ENCODE data around the gene LAMA2.
A peak's percentile ranks its signal among the peaks of the same experiment; 100 is the strongest.

Gene LAMA2

GRCh38 chr6:129269891-129270290 is 387.0 kb downstream of the LAMA2 start:
- H3K4me3 ChIP-seq (ENCODE audit: low read depth, low read length) = no peak overlapping the region
- TF ChIP-seq POLR2A (IDR thresholded peaks at IDR 0.05; ENCODE audit: extremely low read depth, insufficient read length) = no peak
- no peak for TF ChIP-seq MYC (IDR thresholded peaks at IDR 0.05; ENCODE audit: low read depth, low read length)
- TF ChIP-seq CTCF (IDR thresholded peaks at IDR 0.05; ENCODE audit: low read depth, low read length) = no peak
- TF ChIP-seq MAX (IDR thresholded peaks at IDR 0.05; ENCODE audit: low read depth, low read length) = no peak
- DNase-seq (ENCODE audit: low read depth) = no peak

GRCh38 chr6:129270450-129270849 is 387.5 kb downstream of the LAMA2 start:
- DNase-seq (ENCODE audit: low read depth) = no peak
- TF ChIP-seq CTCF (IDR thresholded peaks at IDR 0.05; ENCODE audit: low read depth, low read length) (no peak), MAX (IDR thresholded peaks at IDR 0.05; ENCODE audit: low read depth, low read length) (no peak), POLR2A (IDR thresholded peaks at IDR 0.05; ENCODE audit: extremely low read depth, insufficient read length) (no peak), MYC (IDR thresholded peaks at IDR 0.05; ENCODE audit: low read depth, low read length) (no peak)
- no peak overlapping the region for H3K4me3 ChIP-seq (ENCODE audit: low read depth, low read length)

GRCh38 chr6:129273161-129273560 is 390.2 kb downstream of the LAMA2 start:
- TF ChIP-seq POLR2A (IDR thresholded peaks at IDR 0.05; ENCODE audit: extremely low read depth, insufficient read length) = no peak
- TF ChIP-seq MYC (IDR thresholded peaks at IDR 0.05; ENCODE audit: low read depth, low read length) = no peak
- TF ChIP-seq CTCF (IDR thresholded peaks at IDR 0.05; ENCODE audit: low read depth, low read length) = no peak
- TF ChIP-seq MAX (IDR thresholded peaks at IDR 0.05; ENCODE audit: low read depth, low read length) = no peak
- DNase-seq (ENCODE audit: low read depth) = peak; percentile 6
- no peak overlapping the region for H3K4me3 ChIP-seq (ENCODE audit: low read depth, low read length)

GRCh38 chr6:129276461-129276860 is 393.5 kb downstream of the LAMA2 start:
- H3K4me3 ChIP-seq (ENCODE audit: low read depth, low read length) = no peak overlapping the region
- TF ChIP-seq MYC (IDR thresholded peaks at IDR 0.05; ENCODE audit: low read depth, low read length) (no peak), MAX (IDR thresholded peaks at IDR 0.05; ENCODE audit: low read depth, low read length) (no peak), POLR2A (IDR thresholded peaks at IDR 0.05; ENCODE audit: extremely low read depth, insufficient read length) (no peak), CTCF (IDR thresholded peaks at IDR 0.05; ENCODE audit: low read depth, low read length) (no peak)
- DNase-seq (ENCODE audit: low read depth) = no peak

- no peak for DNase-seq (ENCODE audit: low read depth)
- H3K4me3 ChIP-seq (ENCODE audit: low read depth, low read length) = no peak overlapping the region
- TF ChIP-seq POLR2A (IDR thresholded peaks at IDR 0.05; ENCODE audit: extremely low read depth, insufficient read length) = no peak
- no peak for TF ChIP-seq MYC (IDR thresholded peaks at IDR 0.05; ENCODE audit: low read depth, low read length)
- no peak for TF ChIP-seq MAX (IDR thresholded peaks at IDR 0.05; ENCODE audit: low read depth, low read length)
- no peak for TF ChIP-seq CTCF (IDR thresholded peaks at IDR 0.05; ENCODE audit: low read depth, low read length)
These were observed 394.0 kb downstream of the LAMA2 start for GRCh38 chr6:129276986-129277385.

Measured in NB4 (cell line).